NCI-H2227 treated with DMSO at 0.1 percent for 48 hours (cell line): ENCODE measurements around the gene NQO1.
"Not testable (repeated sequence)": the region's sequence is repeated elsewhere in the genome, so short reads cannot be mapped to it uniquely, and the experiment has no call there.

Experiments
- DNase-seq: peaks from one replicate; lab custom pipeline; 2025; lab: John Stamatoyannopoulos, UW

NQO1 gene

GRCh38 chr16:69726313-69727060 lies at the start of gene NQO1:
Gene NQO1 (minus strand): TSS chr16:69726560. CDS start chr16:69726439, 121 bp downstream.
- peak; percentile 94 for DNase-seq

- DNase-seq = no peak
Observed at GRCh38 chr16:69775563-69775962, 49.2 kb upstream of the NQO1 start.

GRCh38 chr16:69773260-69773947 lies 47.0 kb upstream of the NQO1 start:
- no peak for DNase-seq

GRCh38 chr16:69771651-69771967 lies 45.2 kb upstream of the NQO1 start:
- no peak for DNase-seq

GRCh38 chr16:69769404-69769803 lies 43.0 kb upstream of the NQO1 start:
- no peak for DNase-seq

- DNase-seq = no peak
Observed at GRCh38 chr16:69768666-69769065, 42.3 kb upstream of the NQO1 start.

- DNase-seq = no peak
Observed at GRCh38 chr16:69767459-69768229, 41.3 kb upstream of the NQO1 start.

- no peak for DNase-seq
Observed at GRCh38 chr16:69763599-69763942, 37.2 kb upstream of the NQO1 start.

- no peak for DNase-seq
Observed at GRCh38 chr16:69762814-69763598, 36.6 kb upstream of the NQO1 start.

GRCh38 chr16:69761983-69762813 lies 35.8 kb upstream of the NQO1 start, which contains the start of gene WWP2:
Gene WWP2 (plus strand): TSS chr16:69762332. CDS start chr16:69787011, 24,679 bp downstream.
- peak; percentile 70 for DNase-seq

- DNase-seq = not testable (repeated sequence)
Observed at GRCh38 chr16:69757375-69757774, 31.0 kb upstream of the NQO1 start.

- no peak for DNase-seq
Observed at GRCh38 chr16:69756705-69757104, 30.3 kb upstream of the NQO1 start.

GRCh38 chr16:69754469-69755310 lies 28.3 kb upstream of the NQO1 start, which contains the start of gene NOB1:
Gene NOB1 (minus strand): TSS chr16:69754926. CDS start chr16:69754910, 16 bp downstream.
- DNase-seq = peak; percentile 90

GRCh38 chr16:69754143-69754468 lies 27.7 kb upstream of the NQO1 start:
- DNase-seq = no peak

- DNase-seq = no peak
Observed at GRCh38 chr16:69748694-69749345, 22.5 kb upstream of the NQO1 start.

GRCh38 chr16:69747115-69747514 lies 20.8 kb upstream of the NQO1 start:
- DNase-seq = no peak

- DNase-seq = no peak
Observed at GRCh38 chr16:69745959-69746358, 19.6 kb upstream of the NQO1 start.

GRCh38 chr16:69745232-69745612 lies 18.9 kb upstream of the NQO1 start:
- no peak for DNase-seq

GRCh38 chr16:69744363-69745231 lies 18.2 kb upstream of the NQO1 start:
- no peak for DNase-seq
